ENCODE data around the gene LRMDA. TPM values are rescaled to one million over a fixed set of nuclear protein-coding genes. Genes with fewer than 3 reads are reported as not detected.

LRMDA gene
- total RNA-seq, 1 donor from 2014 or later, result 0.19 TPM

GRCh38 chr10:75606203-75606779 is 174.9 kb downstream of the LRMDA start:
- Mint-ChIP-seq H3K4me1 (ENCODE audit: unreplicated experiment) (no peaks in the 10 kb centered on the region), H3K4me3 (ENCODE audit: unreplicated experiment) (no peak overlapping the region), H3K9me3 (ENCODE audit: unreplicated experiment) (no peaks in the 10 kb centered on the region), H3K27ac (ENCODE audit: unreplicated experiment) (no peak overlapping the region), H3K27me3 (ENCODE audit: unreplicated experiment) (peaks cover 47% of the 10 kb centered on the region), H3K36me3 (ENCODE audit: unreplicated experiment) (no peaks in the 10 kb centered on the region)
- no peak for DNase-seq (ENCODE audit: extremely low spot score, unreplicated experiment)
- no peak for TF ChIP-seq CTCF (IDR thresholded peaks at IDR 0.05)

- Mint-ChIP-seq H3K4me3 (ENCODE audit: unreplicated experiment) (no peak overlapping the region), H3K36me3 (ENCODE audit: unreplicated experiment) (no peaks in the 10 kb centered on the region), H3K9me3 (ENCODE audit: unreplicated experiment) (no peaks in the 10 kb centered on the region), H3K4me1 (ENCODE audit: unreplicated experiment) (no peaks in the 10 kb centered on the region), H3K27me3 (ENCODE audit: unreplicated experiment) (peaks cover 49% of the 10 kb centered on the region), H3K27ac (ENCODE audit: unreplicated experiment) (no peak overlapping the region)
- no peak for DNase-seq (ENCODE audit: extremely low spot score, unreplicated experiment)
- no peak for TF ChIP-seq CTCF (IDR thresholded peaks at IDR 0.05)
Measured at GRCh38 chr10:75607576-75607975, 176.2 kb downstream of the LRMDA start.

GRCh38 chr10:75610183-75610582 is 178.8 kb downstream of the LRMDA start:
- no peak for TF ChIP-seq CTCF (IDR thresholded peaks at IDR 0.05)
- Mint-ChIP-seq H3K9me3 (ENCODE audit: unreplicated experiment) (no peaks in the 10 kb centered on the region), H3K4me3 (ENCODE audit: unreplicated experiment) (no peak overlapping the region), H3K27me3 (ENCODE audit: unreplicated experiment) (peaks cover 51% of the 10 kb centered on the region), H3K27ac (ENCODE audit: unreplicated experiment) (no peak overlapping the region), H3K36me3 (ENCODE audit: unreplicated experiment) (no peaks in the 10 kb centered on the region), H3K4me1 (ENCODE audit: unreplicated experiment) (no peaks in the 10 kb centered on the region)
- no peak for DNase-seq (ENCODE audit: extremely low spot score, unreplicated experiment)

- no peak overlapping the region for H3K27ac Mint-ChIP-seq (ENCODE audit: unreplicated experiment)
- no peak for TF ChIP-seq CTCF (IDR thresholded peaks at IDR 0.05)
Measured at GRCh38 chr10:75611172-75611992, 180.0 kb downstream of the LRMDA start.

GRCh38 chr10:75611993-75612372 is 180.6 kb downstream of the LRMDA start:
- no peaks in the 10 kb centered on the region for H3K36me3 Mint-ChIP-seq (ENCODE audit: unreplicated experiment)
- no peaks in the 10 kb centered on the region for H3K9me3 Mint-ChIP-seq (ENCODE audit: unreplicated experiment)
- H3K4me1 Mint-ChIP-seq (ENCODE audit: unreplicated experiment), result no peaks in the 10 kb centered on the region
- no peak for TF ChIP-seq CTCF (IDR thresholded peaks at IDR 0.05)
- peaks cover 57% of the 10 kb centered on the region for H3K27me3 Mint-ChIP-seq (ENCODE audit: unreplicated experiment)
- H3K4me3 Mint-ChIP-seq (ENCODE audit: unreplicated experiment), result no peak overlapping the region
- DNase-seq (ENCODE audit: extremely low spot score, unreplicated experiment), result no peak
- H3K27ac Mint-ChIP-seq (ENCODE audit: unreplicated experiment), result no peak overlapping the region

More at GRCh38 chr10:75611172-75611992, 180.0 kb downstream of the LRMDA start:
- no peaks in the 10 kb centered on the region for H3K9me3 Mint-ChIP-seq (ENCODE audit: unreplicated experiment)
- H3K27me3 Mint-ChIP-seq (ENCODE audit: unreplicated experiment), result peaks cover 51% of the 10 kb centered on the region
- no peaks in the 10 kb centered on the region for H3K4me1 Mint-ChIP-seq (ENCODE audit: unreplicated experiment)
- H3K4me3 Mint-ChIP-seq (ENCODE audit: unreplicated experiment), result no peak overlapping the region
- no peak for DNase-seq (ENCODE audit: extremely low spot score, unreplicated experiment)
- H3K36me3 Mint-ChIP-seq (ENCODE audit: unreplicated experiment), result no peaks in the 10 kb centered on the region
